Measurements from ENCODE around the gene POU6F2.

Gene POU6F2

GRCh38 chr7:39085590-39086049, 107.9 kb downstream of the POU6F2 start:
- Histone ChIP-seq H3K9me3 (replicated peaks in 1 of 2; ENCODE audit: control insufficient read depth in 2 of 2, insufficient read depth in 1 of 2, low read depth in 1 of 2, low read length in 2 of 2) (no peaks in the 10 kb centered on the region), H3K4me3 (ENCODE audit: low read length in 2 of 2) (peak overlapping the region in 1 of 2 donors; percentile 38), H3K23ac (ENCODE audit: low read depth, low read length, poor library complexity) (no peak overlapping the region), H4K91ac (ENCODE audit: low read depth, low read length, poor library complexity) (no peak overlapping the region), H4K8ac (ENCODE audit: low read depth, low read length) (no peak overlapping the region), H3K36me3 (replicated peaks in 1 of 2; ENCODE audit: control insufficient read depth in 2 of 2, insufficient read depth in 2 of 2, low read length in 2 of 2) (no peaks in the 10 kb centered on the region), H3K18ac (ENCODE audit: low read length) (no peak overlapping the region), H2AFZ (ENCODE audit: low read length) (peak overlapping the region; percentile 75), H3K27ac (replicated peaks; ENCODE audit: low read length) (peak overlapping the region; percentile 18), H3K9ac (ENCODE audit: low read depth, low read length, poor library complexity) (no peak overlapping the region), H3K4ac (ENCODE audit: low read length) (no peak overlapping the region), H2BK12ac (ENCODE audit: low read length) (no peak overlapping the region), H3K4me1 (ENCODE audit: control insufficient read depth in 2 of 2, insufficient read depth in 1 of 2, low read depth in 1 of 2, low read length in 2 of 2) (peaks cover 15 to 44% of the 10 kb centered on the region in 2 donors), H3K27me3 (ENCODE audit: control insufficient read depth in 3 of 3, insufficient read depth in 3 of 3, low read depth in 1 of 3, low read length in 3 of 3) (no peaks in the 10 kb centered on the region), H2AK5ac (ENCODE audit: low read depth, low read length) (no peak overlapping the region), H2BK5ac (ENCODE audit: low read length) (no peak overlapping the region), H3K4me2 (ENCODE audit: insufficient read depth, low read length, poor library complexity, severe bottlenecking) (peak overlapping the region; percentile 45), H2BK120ac (ENCODE audit: low read depth, low read length) (no peak overlapping the region), H3K79me1 (ENCODE audit: low read depth, low read length) (no peaks in the 10 kb centered on the region), H2BK15ac (ENCODE audit: low read length) (no peak overlapping the region), H3K14ac (ENCODE audit: low read length) (no peak overlapping the region)
- WGBS, 2 donors (ENCODE audit: extremely low coverage in 2 of 2, insufficient read length in 2 of 2, insufficient replicate concordance in 1 of 2) = no CpG with 5 or more reads among the region's 11 CpGs
- peak; percentile 62 for DNase-seq (ENCODE audit: low spot score)

- no peak overlapping the region for H4K91ac ChIP-seq (ENCODE audit: low read depth, low read length, poor library complexity)
- peak overlapping the region; percentile 75 for H2AFZ ChIP-seq (ENCODE audit: low read length)
- H3K14ac ChIP-seq (ENCODE audit: low read length) = no peak overlapping the region
- no peak overlapping the region for H2AK5ac ChIP-seq (ENCODE audit: low read depth, low read length)
- H3K9me3 ChIP-seq (replicated peaks in 1 of 2; ENCODE audit: control insufficient read depth in 2 of 2, insufficient read depth in 1 of 2, low read depth in 1 of 2, low read length in 2 of 2) = no peaks in the 10 kb centered on the region
- H3K9ac ChIP-seq (ENCODE audit: low read depth, low read length, poor library complexity) = no peak overlapping the region
- H3K79me1 ChIP-seq (ENCODE audit: low read depth, low read length) = no peaks in the 10 kb centered on the region
- no peak overlapping the region for H2BK15ac ChIP-seq (ENCODE audit: low read length)
- no peak overlapping the region for H2BK12ac ChIP-seq (ENCODE audit: low read length)
- no peak overlapping the region for H2BK120ac ChIP-seq (ENCODE audit: low read depth, low read length)
- H3K4me2 ChIP-seq (ENCODE audit: insufficient read depth, low read length, poor library complexity, severe bottlenecking) = no peak overlapping the region
- no peak overlapping the region for H3K18ac ChIP-seq (ENCODE audit: low read length)
- DNase-seq (ENCODE audit: low spot score) = no peak
- H2BK5ac ChIP-seq (ENCODE audit: low read length) = no peak overlapping the region
- H3K4me1 ChIP-seq (ENCODE audit: control insufficient read depth in 2 of 2, insufficient read depth in 1 of 2, low read depth in 1 of 2, low read length in 2 of 2) = peaks cover 17 to 55% of the 10 kb centered on the region in 2 donors
- no peak overlapping the region for H3K4ac ChIP-seq (ENCODE audit: low read length)
- WGBS, 2 donors (ENCODE audit: extremely low coverage in 2 of 2, insufficient read length in 2 of 2, insufficient replicate concordance in 1 of 2) = no CpG with 5 or more reads among the region's 10 CpGs
- no peak overlapping the region for H3K23ac ChIP-seq (ENCODE audit: low read depth, low read length, poor library complexity)
- H3K27ac ChIP-seq (replicated peaks; ENCODE audit: low read length) = no peak overlapping the region
- H3K36me3 ChIP-seq (replicated peaks in 1 of 2; ENCODE audit: control insufficient read depth in 2 of 2, insufficient read depth in 2 of 2, low read length in 2 of 2) = no peaks in the 10 kb centered on the region
- H4K8ac ChIP-seq (ENCODE audit: low read depth, low read length) = no peak overlapping the region
- H3K27me3 ChIP-seq (ENCODE audit: control insufficient read depth in 3 of 3, insufficient read depth in 3 of 3, low read depth in 1 of 3, low read length in 3 of 3) = no peaks in the 10 kb centered on the region
- no peak overlapping the region for H3K4me3 ChIP-seq (ENCODE audit: low read length in 2 of 2)
Measured at GRCh38 chr7:39086638-39087360, 109.1 kb downstream of the POU6F2 start.

DNA sequence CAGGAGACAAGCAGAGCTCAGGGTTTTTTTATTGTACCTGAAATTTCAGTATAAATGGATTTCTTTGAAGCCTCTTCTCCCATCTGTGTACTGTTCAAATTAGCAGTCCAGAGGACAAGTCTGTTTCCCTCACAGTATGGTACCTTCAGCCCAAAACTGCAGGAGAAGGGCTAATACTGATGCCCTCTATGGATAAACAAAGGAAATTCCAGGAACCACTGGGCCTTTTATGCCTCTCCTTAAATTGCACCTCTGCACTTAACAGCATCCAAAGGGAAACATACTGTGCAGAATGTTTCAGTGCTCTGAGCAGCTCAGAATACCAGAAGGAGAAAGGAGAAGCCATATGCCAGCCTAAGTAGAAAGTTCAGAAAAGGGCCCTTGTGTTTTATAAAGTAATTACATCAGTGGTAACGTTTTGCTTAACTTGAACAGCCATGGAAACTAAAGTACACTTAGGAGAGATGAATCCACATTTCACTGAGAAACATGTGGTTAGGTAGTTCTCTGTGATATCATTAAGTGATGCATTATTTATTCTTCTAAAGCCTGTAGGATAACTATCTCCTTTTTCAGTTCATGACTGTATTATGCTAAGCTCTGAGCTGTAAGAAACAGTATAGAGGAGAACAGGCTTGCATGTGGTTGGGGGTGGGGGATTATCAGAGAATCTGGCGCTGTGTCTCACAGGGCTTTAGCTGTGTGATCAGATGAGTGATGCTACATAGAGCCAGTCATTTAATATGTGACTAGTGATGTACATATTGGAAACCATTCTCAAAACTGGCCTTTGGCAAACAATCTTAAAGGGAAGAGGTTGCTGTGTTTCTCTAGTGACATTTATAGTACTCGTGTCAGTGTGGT, 111.3 kb downstream of the POU6F2 start:
- peak overlapping the region; percentile 26 for H2AFZ ChIP-seq (ENCODE audit: low read length)
- H3K23ac ChIP-seq (ENCODE audit: low read depth, low read length, poor library complexity) = no peak overlapping the region
- H3K4me3 ChIP-seq (ENCODE audit: low read length in 2 of 2) = no peak overlapping the region
- no peak overlapping the region for H3K18ac ChIP-seq (ENCODE audit: low read length)
- H2BK12ac ChIP-seq (ENCODE audit: low read length) = no peak overlapping the region
- no peak overlapping the region for H2BK5ac ChIP-seq (ENCODE audit: low read length)
- H2AK5ac ChIP-seq (ENCODE audit: low read depth, low read length) = no peak overlapping the region
- peaks cover 18 to 57% of the 10 kb centered on the region in 2 donors for H3K4me1 ChIP-seq (ENCODE audit: control insufficient read depth in 2 of 2, insufficient read depth in 1 of 2, low read depth in 1 of 2, low read length in 2 of 2)
- no peak for DNase-seq (ENCODE audit: low spot score)
- no peak overlapping the region for H3K4ac ChIP-seq (ENCODE audit: low read length)
- H3K27ac ChIP-seq (replicated peaks; ENCODE audit: low read length) = peak overlapping the region; percentile 3
- no peak overlapping the region for H2BK15ac ChIP-seq (ENCODE audit: low read length)
- H3K9me3 ChIP-seq (replicated peaks in 1 of 2; ENCODE audit: control insufficient read depth in 2 of 2, insufficient read depth in 1 of 2, low read depth in 1 of 2, low read length in 2 of 2) = no peaks in the 10 kb centered on the region
- H3K36me3 ChIP-seq (replicated peaks in 1 of 2; ENCODE audit: control insufficient read depth in 2 of 2, insufficient read depth in 2 of 2, low read length in 2 of 2) = no peaks in the 10 kb centered on the region
- no peak overlapping the region for H3K4me2 ChIP-seq (ENCODE audit: insufficient read depth, low read length, poor library complexity, severe bottlenecking)
- no peak overlapping the region for H4K91ac ChIP-seq (ENCODE audit: low read depth, low read length, poor library complexity)
- no peak overlapping the region for H3K14ac ChIP-seq (ENCODE audit: low read length)
- H4K8ac ChIP-seq (ENCODE audit: low read depth, low read length) = no peak overlapping the region
- WGBS, 2 donors (ENCODE audit: extremely low coverage in 2 of 2, insufficient read length in 2 of 2, insufficient replicate concordance in 1 of 2) = no CpG with 5 or more reads among the region's 3 CpGs
- no peak overlapping the region for H2BK120ac ChIP-seq (ENCODE audit: low read depth, low read length)
- no peak overlapping the region for H3K9ac ChIP-seq (ENCODE audit: low read depth, low read length, poor library complexity)
- no peaks in the 10 kb centered on the region for H3K27me3 ChIP-seq (ENCODE audit: control insufficient read depth in 3 of 3, insufficient read depth in 3 of 3, low read depth in 1 of 3, low read length in 3 of 3)
- H3K79me1 ChIP-seq (ENCODE audit: low read depth, low read length) = no peaks in the 10 kb centered on the region

GRCh38 chr7:39091145-39091544, 113.4 kb downstream of the POU6F2 start:
- Histone ChIP-seq H3K27me3 (ENCODE audit: control insufficient read depth in 3 of 3, insufficient read depth in 3 of 3, low read depth in 1 of 3, low read length in 3 of 3) (no peaks in the 10 kb centered on the region), H4K8ac (ENCODE audit: low read depth, low read length) (no peak overlapping the region), H3K9me3 (replicated peaks in 1 of 2; ENCODE audit: control insufficient read depth in 2 of 2, insufficient read depth in 1 of 2, low read depth in 1 of 2, low read length in 2 of 2) (no peaks in the 10 kb centered on the region), H2BK120ac (ENCODE audit: low read depth, low read length) (no peak overlapping the region), H3K18ac (ENCODE audit: low read length) (no peak overlapping the region), H3K27ac (replicated peaks; ENCODE audit: low read length) (no peak overlapping the region), H2AK5ac (ENCODE audit: low read depth, low read length) (no peak overlapping the region), H2AFZ (ENCODE audit: low read length) (peak overlapping the region; percentile 57), H3K14ac (ENCODE audit: low read length) (no peak overlapping the region), H3K23ac (ENCODE audit: low read depth, low read length, poor library complexity) (no peak overlapping the region), H3K4me3 (ENCODE audit: low read length in 2 of 2) (no peak overlapping the region), H3K9ac (ENCODE audit: low read depth, low read length, poor library complexity) (no peak overlapping the region), H3K4me2 (ENCODE audit: insufficient read depth, low read length, poor library complexity, severe bottlenecking) (no peak overlapping the region), H2BK12ac (ENCODE audit: low read length) (no peak overlapping the region), H3K4ac (ENCODE audit: low read length) (no peak overlapping the region), H4K91ac (ENCODE audit: low read depth, low read length, poor library complexity) (no peak overlapping the region), H2BK15ac (ENCODE audit: low read length) (no peak overlapping the region), H3K79me1 (ENCODE audit: low read depth, low read length) (no peaks in the 10 kb centered on the region), H3K36me3 (replicated peaks in 1 of 2; ENCODE audit: control insufficient read depth in 2 of 2, insufficient read depth in 2 of 2, low read length in 2 of 2) (no peaks in the 10 kb centered on the region), H2BK5ac (ENCODE audit: low read length) (no peak overlapping the region), H3K4me1 (ENCODE audit: control insufficient read depth in 2 of 2, insufficient read depth in 1 of 2, low read depth in 1 of 2, low read length in 2 of 2) (peaks cover 17 to 50% of the 10 kb centered on the region in 2 donors)
- no CpG with 5 or more reads among the region's 2 CpGs for WGBS, 2 donors (ENCODE audit: extremely low coverage in 2 of 2, insufficient read length in 2 of 2, insufficient replicate concordance in 1 of 2)
- DNase-seq (ENCODE audit: low spot score) = no peak

Measured in neuronal stem cell (in vitro differentiated cells).